A673 (cell line): Measurements from ENCODE around the gene ISG20L2. TPM values are rescaled to one million over a fixed set of nuclear protein-coding genes. Genes with fewer than 3 reads are reported as not detected.
"Not testable (repeated sequence)": the region's sequence is repeated elsewhere in the genome, so short reads cannot be mapped to it uniquely, and the experiment has no call there.

Source experiments
- BruUV-seq: library from RNA; stranded (reverse); fragments of 400-500 nt; replicated peaks from 2 replicates; lab custom pipeline; 2021; lab: Mats Ljungman, UMichigan
- CTCF ChIA-PET: fragments of 300-600 bp; sonication (Branson Sonifier 250); formaldehyde crosslinking; loops from one replicate; lab custom pipeline; 2022; ENCODE audit warnings: antibody characterized with exemption; lab: Charles Lee
- POLR2A ChIA-PET: fragments of 300-600 bp; sonication (Branson Sonifier 250); formaldehyde crosslinking; loops from one replicate; lab custom pipeline; 2022; ENCODE audit warnings: antibody characterized with exemption; ENCODE audit not compliant: low non-redundant PET; lab: Charles Lee
- DNase-seq: peaks from one replicate; pipeline ENCODE4 v3.0.0-alpha.2; 2015; ENCODE audit warnings: low spot score
- H3K27ac ChIP-seq: fragments of 200-600 bp; sonication (generic); 2 replicates; pipeline ENCODE4 v1.5.1; 2016; ENCODE audit warnings: mixed run types, low read depth, mild to moderate bottlenecking, mixed read lengths, antibody characterized with exemption, low read length; ENCODE audit not compliant: poor library complexity, severe bottlenecking
- H3K27me3 ChIP-seq: fragments of 200-600 bp; sonication (generic); replicated peaks from 2 replicates; pipeline ENCODE4 v1.6.1; 2017; ENCODE audit warnings: mixed run types, low read depth, mild to moderate bottlenecking, mixed read lengths, antibody characterized with exemption, low read length; ENCODE audit not compliant: insufficient read depth, poor library complexity
- H3K36me3 ChIP-seq: fragments of 200-600 bp; sonication (generic); 2 replicates; pipeline ENCODE4 v1.6.1; 2016; ENCODE audit warnings: mixed run types, mild to moderate bottlenecking, mixed read lengths, antibody characterized with exemption, low read length; ENCODE audit not compliant: insufficient read depth, poor library complexity, severe bottlenecking
- H3K4me1 ChIP-seq: fragments of 200-600 bp; sonication (generic); 2 replicates; pipeline ENCODE4 v1.6.1; 2017; ENCODE audit warnings: mixed run types, mild to moderate bottlenecking, mixed read lengths, antibody characterized with exemption, low read length; ENCODE audit not compliant: insufficient read depth, poor library complexity, severe bottlenecking
- H3K4me3 ChIP-seq: fragments of 200-600 bp; sonication (generic); 2 replicates; pipeline ENCODE4 v1.5.1; 2016; ENCODE audit warnings: low read depth, mixed run types, mild to moderate bottlenecking, mixed read lengths, low read length; ENCODE audit not compliant: poor library complexity, severe bottlenecking
- H3K9me3 ChIP-seq: fragments of 200-600 bp; sonication (generic); 2 replicates; pipeline ENCODE4 v1.6.1; 2016; ENCODE audit warnings: mixed run types, low read depth, mild to moderate bottlenecking, mixed read lengths, antibody characterized with exemption, low read length; ENCODE audit not compliant: poor library complexity, severe bottlenecking
- EZH2 ChIP-seq: fragments of 200-600 bp; sonication (generic); IDR thresholded peaks from 2 replicates; pipeline ENCODE4 v1.6.1; 2017; ENCODE audit warnings: borderline replicate concordance, low read depth, mild to moderate bottlenecking, mixed read lengths, antibody characterized with exemption, low read length; ENCODE audit not compliant: poor library complexity, severe bottlenecking
- intact Hi-C: fragments of 100-400 bp; cut with micrococcal nuclease; formaldehyde crosslinking; loops from one replicate; pipeline ENCODE4 v1.10.0; 2022; ENCODE audit not compliant: unreplicated experiment
- total RNA-seq: library from RNA; stranded (reverse); gene quantifications from 2 replicates; pipeline ENCODE4 v1.2.3, GENCODE V29; 2021
- TF ChIP-seq, protein P1 (sequence below): fragments of 300-800, 200-600 bp; sonication (generic); conservative IDR thresholded peaks from 2 replicates; pipeline ENCODE4 v1.5.1; 2017; ENCODE audit warnings: low read depth, mild to moderate bottlenecking, antibody characterized with exemption, low read length, moderate library complexity, mixed read lengths

ISG20L2 gene
- total RNA-seq, 1 experiment from 2014 or later: 46.5 TPM

DNA sequence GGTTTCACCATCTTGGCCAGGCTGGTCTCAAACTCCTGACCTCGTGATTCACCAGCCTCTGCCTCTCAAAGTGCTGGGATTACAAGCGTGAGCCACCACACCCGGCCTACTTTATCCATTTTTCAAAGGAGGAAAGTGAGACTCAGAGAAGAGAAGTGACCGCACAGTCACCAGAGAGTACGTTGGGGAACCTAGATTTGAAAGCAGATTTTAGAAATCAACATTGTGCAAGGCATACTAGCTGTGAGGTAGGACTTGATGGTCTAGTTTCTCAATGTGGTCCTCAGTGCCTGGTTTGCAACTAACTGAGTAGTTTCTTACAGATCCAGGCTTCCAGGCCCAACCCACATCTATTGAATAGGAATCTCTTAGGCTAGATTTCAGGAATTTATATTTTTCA lies 37.1 kb upstream of the ISG20L2 start:
- H3K4me3 ChIP-seq: no peak overlapping the region
- CTCF ChIA-PET: no interaction called here

DNA sequence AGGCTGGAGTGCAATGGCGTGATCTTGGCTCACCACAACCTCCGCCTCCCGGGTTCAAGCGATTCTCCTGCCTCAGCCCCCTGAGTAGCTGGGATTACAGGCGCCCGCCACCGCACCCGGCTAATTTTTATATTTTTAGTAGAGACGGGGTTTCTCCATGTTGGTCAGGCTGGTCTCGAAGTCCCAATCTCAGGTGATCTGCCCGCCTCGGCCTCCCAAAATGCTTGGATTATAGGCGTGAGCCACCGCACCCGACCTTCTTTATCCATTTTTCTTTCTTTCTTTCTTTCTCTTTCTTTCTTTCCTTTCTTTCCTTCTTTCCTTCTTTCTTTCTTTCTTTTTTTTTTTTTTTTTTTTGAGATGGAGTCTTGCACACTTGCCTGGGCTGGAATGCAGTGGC lies 36.6 kb upstream of the ISG20L2 start:
- POLR2A ChIA-PET, H3K27ac ChIP-seq, CTCF ChIA-PET, H3K4me3 ChIP-seq, H3K36me3 ChIP-seq, DNase-seq, H3K27me3 ChIP-seq, BruUV-seq, intact Hi-C loops, H3K9me3 ChIP-seq: not testable (repeated sequence)
- H3K4me1 ChIP-seq: peaks cover 14% of the 10 kb centered on the region

More for the DNA sequence above, 37.1 kb upstream of the ISG20L2 start:
- DNase-seq: no peak
- Histone ChIP-seq H3K27me3 (no peaks in the 10 kb centered on the region), H3K9me3 (no peaks in the 10 kb centered on the region), H3K36me3 (peaks cover 2% of the 10 kb centered on the region), H3K27ac (no peak overlapping the region), H3K4me1 (peaks cover 14% of the 10 kb centered on the region)
- BruUV-seq: no TSS peak
- TF ChIP-seq EZH2: no peak
- TF ChIP-seq, protein P1, sequence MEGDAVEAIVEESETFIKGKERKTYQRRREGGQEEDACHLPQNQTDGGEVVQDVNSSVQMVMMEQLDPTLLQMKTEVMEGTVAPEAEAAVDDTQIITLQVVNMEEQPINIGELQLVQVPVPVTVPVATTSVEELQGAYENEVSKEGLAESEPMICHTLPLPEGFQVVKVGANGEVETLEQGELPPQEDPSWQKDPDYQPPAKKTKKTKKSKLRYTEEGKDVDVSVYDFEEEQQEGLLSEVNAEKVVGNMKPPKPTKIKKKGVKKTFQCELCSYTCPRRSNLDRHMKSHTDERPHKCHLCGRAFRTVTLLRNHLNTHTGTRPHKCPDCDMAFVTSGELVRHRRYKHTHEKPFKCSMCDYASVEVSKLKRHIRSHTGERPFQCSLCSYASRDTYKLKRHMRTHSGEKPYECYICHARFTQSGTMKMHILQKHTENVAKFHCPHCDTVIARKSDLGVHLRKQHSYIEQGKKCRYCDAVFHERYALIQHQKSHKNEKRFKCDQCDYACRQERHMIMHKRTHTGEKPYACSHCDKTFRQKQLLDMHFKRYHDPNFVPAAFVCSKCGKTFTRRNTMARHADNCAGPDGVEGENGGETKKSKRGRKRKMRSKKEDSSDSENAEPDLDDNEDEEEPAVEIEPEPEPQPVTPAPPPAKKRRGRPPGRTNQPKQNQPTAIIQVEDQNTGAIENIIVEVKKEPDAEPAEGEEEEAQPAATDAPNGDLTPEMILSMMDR: no peak
- POLR2A ChIA-PET: no interaction called here
- intact Hi-C loops: loop anchor here (2.0 kb wide), 1 partner anchor 15 kb away; the partner anchor contains the start of gene HDGF

DNA sequence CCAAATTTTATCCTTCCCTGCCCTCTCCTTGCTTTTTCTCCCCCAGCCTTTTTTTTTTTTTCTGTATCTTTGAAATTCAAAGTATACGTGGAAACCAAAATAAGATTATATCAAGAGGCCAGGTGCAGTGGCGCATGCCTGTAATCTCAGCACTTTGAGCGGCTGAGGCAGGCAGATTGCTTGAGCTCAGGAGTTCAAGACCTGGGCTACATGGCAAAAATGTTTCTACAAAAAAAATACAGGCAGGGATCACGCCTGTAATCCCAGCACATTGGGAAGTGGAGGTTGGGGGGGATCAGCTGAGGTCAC lies 32.2 kb upstream of the ISG20L2 start:
- POLR2A ChIA-PET: no interaction called here
- Histone ChIP-seq H3K4me3 (no peak overlapping the region), H3K27ac (no peak overlapping the region), H3K4me1 (peaks cover under 1% of the 10 kb centered on the region), H3K36me3 (no peaks in the 10 kb centered on the region), H3K9me3 (no peaks in the 10 kb centered on the region), H3K27me3 (no peaks in the 10 kb centered on the region)
- intact Hi-C loops: no loop called here
- CTCF ChIA-PET: no interaction called here
- TF ChIP-seq EZH2: no peak
- TF ChIP-seq, protein P1: no peak
- BruUV-seq: no TSS peak
- DNase-seq: no peak

DNA sequence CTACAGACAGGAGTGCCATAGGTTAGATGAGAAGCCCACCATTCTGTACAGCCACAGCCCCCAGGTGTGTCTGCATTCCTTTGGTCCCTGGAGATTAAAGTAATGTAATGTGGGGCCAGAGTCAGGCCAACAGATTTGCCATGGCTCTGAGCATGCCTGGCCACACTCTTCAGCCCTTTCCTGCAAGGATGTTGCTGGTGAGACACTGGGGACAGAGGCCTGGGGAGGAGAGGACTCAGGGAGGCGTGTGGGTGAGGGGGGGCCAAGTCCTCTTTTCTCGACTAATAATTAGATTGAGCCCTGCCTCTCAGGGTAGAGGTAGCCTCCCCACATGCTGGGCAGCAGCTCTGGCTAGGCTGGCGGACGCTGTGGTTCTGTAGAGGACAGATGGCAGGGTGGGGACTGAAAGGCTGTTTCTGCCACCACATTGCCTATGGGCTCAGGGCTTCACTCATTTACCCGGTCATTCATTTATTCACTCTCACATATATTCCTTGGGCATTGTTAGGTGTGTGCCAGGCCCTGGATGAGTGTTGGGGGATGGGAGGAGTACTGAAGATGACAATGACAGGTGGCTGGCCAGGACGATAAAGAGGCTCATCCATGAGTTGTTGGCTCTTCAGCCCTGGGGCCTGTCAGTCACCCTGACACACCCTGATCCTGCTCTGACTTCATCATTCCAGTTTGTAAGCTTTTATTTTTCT lies 31.7 kb upstream of the ISG20L2 start:
- no peaks in the 10 kb centered on the region for H3K9me3 ChIP-seq
- no peaks in the 10 kb centered on the region for H3K36me3 ChIP-seq
- intact Hi-C loops: no loop called here
- no peak overlapping the region for H3K27ac ChIP-seq
- ChIA-PET POLR2A (no interaction called here), CTCF (interaction anchor here (0.7 kb wide), 1 partner anchor 1444 kb away, joined by 5 read pairs; no protein-coding TSS in a partner anchor)
- BruUV-seq: no TSS peak
- H3K27me3 ChIP-seq: no peaks in the 10 kb centered on the region
- H3K4me1 ChIP-seq: no peaks in the 10 kb centered on the region
- no peak overlapping the region for H3K4me3 ChIP-seq
- DNase-seq: no peak
- TF ChIP-seq EZH2: no peak
- TF ChIP-seq, protein P1: no peak

DNA sequence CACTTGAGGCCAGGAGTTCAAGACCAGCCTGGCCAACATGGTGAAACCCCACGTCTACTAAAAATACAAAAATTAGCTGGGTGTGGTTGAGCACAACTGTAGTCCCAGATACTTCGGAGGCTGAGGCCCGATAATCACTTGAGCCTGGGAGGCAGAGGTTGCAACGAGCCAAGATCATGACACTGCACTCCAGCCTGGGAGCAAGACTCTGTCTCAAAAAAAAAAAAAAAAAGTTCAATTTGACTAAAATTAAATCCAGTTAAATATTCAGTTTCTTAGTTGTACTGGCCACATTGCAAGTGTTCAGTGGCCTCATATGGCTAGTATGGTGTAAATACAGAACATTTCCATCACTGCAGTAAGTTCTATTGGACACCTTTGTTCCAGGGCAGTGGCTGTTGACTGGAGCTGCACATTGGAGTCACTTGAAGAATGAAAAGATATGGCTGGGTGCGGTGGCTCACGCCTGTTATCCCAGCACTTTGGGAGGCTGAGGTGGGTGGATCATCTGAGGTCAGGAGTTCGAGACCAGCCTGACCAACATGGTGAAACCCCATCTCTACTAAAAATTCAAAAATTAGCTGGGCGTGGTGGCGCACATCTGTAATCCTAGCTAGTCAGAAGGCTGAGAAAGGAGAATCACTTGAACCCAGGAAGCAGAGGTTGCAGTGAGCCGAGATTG lies 29.1 kb upstream of the ISG20L2 start:
- H3K36me3 ChIP-seq, H3K27me3 ChIP-seq, H3K27ac ChIP-seq, DNase-seq, H3K4me1 ChIP-seq, CTCF ChIA-PET, intact Hi-C loops, H3K4me3 ChIP-seq, BruUV-seq, H3K9me3 ChIP-seq, POLR2A ChIA-PET: not testable (repeated sequence)
